K562 (cell line): ENCODE data around the gene OPA3. TPM values are rescaled to one million over a fixed set of nuclear protein-coding genes. Genes with fewer than 3 reads are reported as not detected.

Experiments used
- CBFA2T2 ChIP-seq: fragments of 450-650 bp; conservative IDR thresholded peaks from 2 replicates; pipeline ENCODE4 v1.6.1; 2017; ENCODE audit warnings: mild to moderate bottlenecking
- CREM ChIP-seq: IDR thresholded peaks from 2 replicates; pipeline ENCODE4 v1.6.1; 2014; ENCODE audit warnings: antibody characterized with exemption, low read depth
- FIP1L1 ChIP-seq: fragments of 200-400 bp; formaldehyde crosslinking; IDR thresholded peaks from 2 replicates; pipeline ENCODE4 v1.6.1; 2018; ENCODE audit warnings: mild to moderate bottlenecking, low read depth, low read length; ENCODE audit not compliant: poor library complexity, severe bottlenecking
- HNRNPH1 ChIP-seq: fragments of 200-400 bp; formaldehyde crosslinking; optimal IDR thresholded peaks from 2 replicates; pipeline ENCODE3; 2017; ENCODE audit warnings: low read depth, mild to moderate bottlenecking, low read length, moderate library complexity
- ID3 ChIP-seq, 2 experiments: fragments of 250-450 bp in 1 of 2; fragments of 450-650 bp in 1 of 2; sonication (Bioruptor Pico) in 1 of 2; IDR thresholded peaks; 2 replicates each; pipeline versions ENCODE4 v1.6.1 to v1.8.0; 2016 to 2021; ENCODE audit warnings: mild to moderate bottlenecking in 2 of 2, moderate library complexity in 2 of 2, missing compliant biosample characterization in 1 of 2, missing genetic modification characterization in 1 of 2
- MBD1 ChIP-seq: fragments of 250-450 bp; sonication (Bioruptor Pico); IDR thresholded peaks from 2 replicates; pipeline ENCODE4 v1.8.0; 2022; ENCODE audit warnings: inconsistent platforms
- MLLT1 ChIP-seq, 2 experiments: fragments of 450-650 bp; IDR thresholded peaks; 2 replicates each; pipeline ENCODE4 v1.6.1; 2016
- NFE2 ChIP-seq: IDR thresholded peaks from 2 replicates; pipeline ENCODE4 v1.6.1; 2014; ENCODE audit warnings: antibody characterized with exemption, low read depth
- PRDM10 ChIP-seq: fragments of 450-650 bp; IDR thresholded peaks from 2 replicates; pipeline ENCODE4 v1.6.1; 2018; ENCODE audit not compliant: partially characterized antibody
- SETDB1 ChIP-seq: IDR thresholded peaks from one replicate; pipeline ENCODE4 v1.6.1; 2012; ENCODE audit warnings: low read length, control low read depth, inconsistent platforms
- SIX5 ChIP-seq, 2 experiments: IDR thresholded peaks; 2 replicates each; pipeline ENCODE4 v1.6.1; 2011; ENCODE audit warnings: low read length in 2 of 2, borderline replicate concordance in 1 of 2, low read depth in 1 of 2, mild to moderate bottlenecking in 1 of 2, moderate library complexity in 1 of 2; ENCODE audit not compliant: insufficient read depth in 1 of 2
- SLC30A9 ChIP-seq: fragments of 250-450 bp; sonication (Bioruptor Pico); IDR thresholded peaks from 2 replicates; pipeline ENCODE4 v1.8.0; 2022; ENCODE audit warnings: mild to moderate bottlenecking, moderate library complexity
- SMARCC2 ChIP-seq: fragments of 450-650 bp; IDR thresholded peaks from 2 replicates; pipeline ENCODE4 v1.6.1; 2017; ENCODE audit warnings: antibody characterized with exemption, moderate library complexity, mild to moderate bottlenecking, low read depth
- STAT6 ChIP-seq: sonication (generic); formaldehyde crosslinking; IDR thresholded peaks from 2 replicates; pipeline ENCODE4 v1.8.1; 2023; ENCODE audit warnings: mild to moderate bottlenecking, missing genetic modification reagents
- TBP ChIP-seq: optimal IDR thresholded peaks from 2 replicates; pipeline ENCODE3; 2011; ENCODE audit warnings: low read depth, low read length, improper control_type of control experiment
- TEAD2 ChIP-seq: fragments of 450-650 bp; IDR thresholded peaks from 2 replicates; pipeline ENCODE4 v1.6.1; 2016; ENCODE audit warnings: missing genetic modification characterization, control low read depth, missing compliant biosample characterization
- ZNF444 ChIP-seq: fragments of 250-450 bp; sonication (Bioruptor Pico); IDR thresholded peaks from 2 replicates; pipeline ENCODE4 v1.4.0; 2020; ENCODE audit warnings: mild to moderate bottlenecking, moderate library complexity
- ZNF561 ChIP-seq: fragments of 450-650 bp; formaldehyde crosslinking; conservative IDR thresholded peaks from 2 replicates; pipeline ENCODE4 v1.4.0; 2020; ENCODE audit warnings: mild to moderate bottlenecking, moderate library complexity
- ZNF644 ChIP-seq: fragments of 200-800 bp; sonication (Bioruptor generic); IDR thresholded peaks from 2 replicates; pipeline ENCODE4 v1.6.1; 2016; ENCODE audit warnings: low read depth, missing genetic modification characterization, missing compliant biosample characterization
- polyA plus RNA-seq, 8 experiments: library from polyadenylated mRNA; depleted of rRNA in 4 of 8; stranded (reverse) in 5 of 8; unstranded in 3 of 8; fragments of >200 nt; fragmentation: Nextera tagmentation in 2 of 8; fragmentation: Illumina TruSeq in 1 of 8; extraction: Ambion mirVana in 2 of 8; extraction: Trizol in 1 of 8; gene quantifications; 2 replicates each; pipeline versions ENCODE4 v1.2.1 to v1.2.3, GENCODE V29; 2011 to 2014; ENCODE audit warnings: inconsistent platforms in 1 of 8, missing spikeins in 1 of 8
- total RNA-seq, 7 experiments: library from RNA; depleted of rRNA in 6 of 7; stranded (reverse); fragments of >200 nt in 6 of 7; fragmentation: Illumina TruSeq in 2 of 7; extraction: Trizol in 2 of 7; gene quantifications; 2 replicates each; pipeline versions ENCODE4 v1.2.1 to v1.2.3, GENCODE V29; 2011 to 2021; ENCODE audit warnings: low replicate concordance in 1 of 7

The OPA3 gene
- total and polyA plus RNA-seq, 9 of the 15 experiments (the other 6 are each of a cell fraction or from before 2014, with no cell fraction given), result 1.4 to 18.8 (median 9.0) TPM

GRCh38 chr19:45508417-45508860 is 76.2 kb downstream of the OPA3 start (continued):
- no peak for TF ChIP-seq ID3 (CRISPR knock-in tag; IDR thresholded peaks at IDR 0.05)
- TF ChIP-seq ID3 (tag; IDR thresholded peaks at IDR 0.05), result no peak
- peak; percentile 23 for TF ChIP-seq FIP1L1
- TF ChIP-seq ZNF561, result no peak
- TF ChIP-seq MBD1, result no peak
- no peak for TF ChIP-seq SETDB1
- no peak for TF ChIP-seq MLLT1 (IDR thresholded peaks at IDR 0.05)
- no peak for TF ChIP-seq HNRNPH1
- TF ChIP-seq CREM, result 0 out of 2 replicates have a peak, but pooled peaks have one; percentile 18
- no peak for TF ChIP-seq CBFA2T2
- no peak for TF ChIP-seq SMARCC2
- TF ChIP-seq ZNF644 (tag), result no peak
- TF ChIP-seq ZNF444, result no peak; the same call in 1 of the 2 replicates
- no peak for TF ChIP-seq NFE2
- TF ChIP-seq SIX5 (IDR thresholded peaks at IDR 0.05; ENCODE audit: borderline replicate concordance in 1 of 2, insufficient read depth in 1 of 2, low read depth in 1 of 2, low read length in 2 of 2), result no peak
- TF ChIP-seq PRDM10, result peak; percentile 17
- TF ChIP-seq SLC30A9, result no peak
- no peak for TF ChIP-seq TBP
- no peak for TF ChIP-seq STAT6
- TF ChIP-seq TEAD2 (tag), result no peak
